ENCODE measurements around the gene TSC22D3.
"Not testable (repeated sequence)": the region's sequence is repeated elsewhere in the genome, so short reads cannot be mapped to it uniquely, and the experiment has no call there.

The TSC22D3 gene

DNA sequence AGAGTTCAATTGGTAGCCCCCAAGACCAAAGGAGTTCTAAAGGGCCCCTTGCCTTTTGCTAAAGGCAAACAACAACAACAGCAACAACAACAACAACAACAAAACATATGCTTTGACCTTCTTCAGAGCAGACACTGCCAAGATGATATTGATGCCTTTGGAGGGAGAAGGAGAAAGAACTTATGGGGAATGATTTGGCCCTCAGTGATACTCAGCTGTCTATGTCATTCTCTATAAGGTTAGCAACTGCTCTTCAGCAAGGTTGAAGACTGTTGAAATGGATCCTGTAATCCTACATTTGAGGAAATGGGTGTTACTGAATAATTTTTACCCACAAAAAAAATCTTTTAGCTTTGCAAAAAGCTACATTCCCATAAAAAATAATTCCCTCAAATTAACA is 74.8 kb downstream of the TSC22D3 start:
- no peak overlapping the region for H3K4me3 Mint-ChIP-seq
- H3K36me3 Mint-ChIP-seq (ENCODE audit: low read depth) = no peaks in the 10 kb centered on the region
- no peak for DNase-seq
- H3K27me3 Mint-ChIP-seq = peaks cover 14% of the 10 kb centered on the region
- no peaks in the 10 kb centered on the region for H3K9me3 Mint-ChIP-seq
- peaks cover 19% of the 10 kb centered on the region for H3K4me1 Mint-ChIP-seq (ENCODE audit: low read depth)
- no peak overlapping the region for H3K27ac Mint-ChIP-seq

DNA sequence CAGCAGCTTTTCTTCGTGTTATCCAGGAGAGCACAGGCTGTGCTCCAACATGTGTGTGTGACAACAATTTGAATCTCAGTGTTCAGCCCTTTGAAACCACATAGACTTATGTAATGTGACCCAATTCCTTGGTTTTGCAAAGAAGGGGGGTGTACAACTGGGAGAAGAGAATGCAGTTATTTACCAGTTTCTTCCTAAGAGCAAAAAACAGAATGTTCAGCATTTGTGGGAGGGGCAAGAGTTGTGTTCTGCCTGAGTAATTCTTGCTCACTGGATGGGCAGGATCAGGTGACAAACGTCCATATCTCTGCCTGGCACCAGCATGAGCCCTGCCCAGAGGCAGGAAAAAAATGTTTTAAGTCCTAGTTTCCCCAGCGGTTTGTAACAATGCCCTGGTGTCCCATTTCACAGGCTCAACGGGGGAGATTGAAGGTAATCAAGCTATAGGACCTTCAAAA is 75.2 kb downstream of the TSC22D3 start:
- H3K27ac Mint-ChIP-seq = no peak overlapping the region
- no peak overlapping the region for H3K4me3 Mint-ChIP-seq
- H3K27me3 Mint-ChIP-seq = peaks cover 14% of the 10 kb centered on the region
- DNase-seq = no peak
- H3K4me1 Mint-ChIP-seq (ENCODE audit: low read depth) = peaks cover 19% of the 10 kb centered on the region
- no peaks in the 10 kb centered on the region for H3K36me3 Mint-ChIP-seq (ENCODE audit: low read depth)
- no peaks in the 10 kb centered on the region for H3K9me3 Mint-ChIP-seq

DNA sequence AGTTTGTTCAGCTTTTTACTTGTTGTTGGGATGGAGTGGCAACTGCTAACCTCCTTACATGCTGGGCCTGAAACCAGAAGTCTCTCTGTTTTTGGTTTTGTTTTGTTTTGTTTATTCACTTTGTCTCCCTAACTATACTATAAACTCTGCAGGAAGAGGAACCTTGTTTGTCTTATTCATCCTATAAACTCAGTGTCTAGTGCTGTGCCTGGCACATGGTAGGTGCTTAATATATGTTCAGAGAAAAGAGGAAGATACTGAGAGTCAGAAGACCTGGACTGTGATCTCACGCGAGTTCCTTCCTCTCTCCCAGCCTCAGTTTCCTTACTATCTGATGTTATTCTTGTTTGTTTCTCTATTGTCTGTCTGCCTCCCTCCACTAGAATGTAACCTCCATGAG is 76.0 kb downstream of the TSC22D3 start:
- Mint-ChIP-seq H3K4me1 (ENCODE audit: low read depth) (peaks cover 19% of the 10 kb centered on the region), H3K27ac (no peak overlapping the region), H3K36me3 (ENCODE audit: low read depth) (no peaks in the 10 kb centered on the region), H3K9me3 (no peaks in the 10 kb centered on the region), H3K4me3 (no peak overlapping the region), H3K27me3 (peaks cover 14% of the 10 kb centered on the region)
- no peak for DNase-seq

DNA sequence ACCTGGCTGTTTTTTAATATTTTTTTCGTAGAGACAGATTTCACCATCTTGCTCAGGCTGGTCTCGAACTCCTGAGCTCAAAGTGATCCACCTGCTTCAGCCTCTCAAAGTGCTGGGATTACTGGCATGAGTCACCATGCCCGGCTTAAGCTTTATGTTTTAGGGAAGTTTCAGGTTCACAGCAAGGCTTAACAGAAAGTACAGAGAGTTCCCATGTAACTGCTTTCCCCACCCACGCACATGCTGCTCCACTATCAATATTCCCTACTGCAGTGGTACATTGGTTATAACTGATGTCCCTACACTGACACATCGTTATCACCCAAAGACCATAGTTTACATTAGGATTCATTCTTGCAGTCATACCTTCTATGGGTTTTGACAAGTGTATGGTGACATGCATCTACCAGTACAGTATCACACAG is 84.6 kb downstream of the TSC22D3 start:
- no peaks in the 10 kb centered on the region for H3K36me3 Mint-ChIP-seq (ENCODE audit: low read depth)
- no peak for DNase-seq
- no peak overlapping the region for H3K27ac Mint-ChIP-seq
- H3K4me1 Mint-ChIP-seq (ENCODE audit: low read depth) = peaks cover 12% of the 10 kb centered on the region
- no peak overlapping the region for H3K4me3 Mint-ChIP-seq
- H3K9me3 Mint-ChIP-seq = no peaks in the 10 kb centered on the region
- peaks cover 3% of the 10 kb centered on the region for H3K27me3 Mint-ChIP-seq

- H3K9me3 Mint-ChIP-seq = no peaks in the 10 kb centered on the region
- peaks cover 3% of the 10 kb centered on the region for H3K27me3 Mint-ChIP-seq
- H3K4me1 Mint-ChIP-seq (ENCODE audit: low read depth) = peaks cover 33% of the 10 kb centered on the region
- no peak for DNase-seq
- H3K4me3 Mint-ChIP-seq = no peak overlapping the region
- H3K27ac Mint-ChIP-seq = no peak overlapping the region
- H3K36me3 Mint-ChIP-seq (ENCODE audit: low read depth) = no peaks in the 10 kb centered on the region
These were observed 88.1 kb downstream of the TSC22D3 start for GRCh38 chrX:107687445-107687844.

DNA sequence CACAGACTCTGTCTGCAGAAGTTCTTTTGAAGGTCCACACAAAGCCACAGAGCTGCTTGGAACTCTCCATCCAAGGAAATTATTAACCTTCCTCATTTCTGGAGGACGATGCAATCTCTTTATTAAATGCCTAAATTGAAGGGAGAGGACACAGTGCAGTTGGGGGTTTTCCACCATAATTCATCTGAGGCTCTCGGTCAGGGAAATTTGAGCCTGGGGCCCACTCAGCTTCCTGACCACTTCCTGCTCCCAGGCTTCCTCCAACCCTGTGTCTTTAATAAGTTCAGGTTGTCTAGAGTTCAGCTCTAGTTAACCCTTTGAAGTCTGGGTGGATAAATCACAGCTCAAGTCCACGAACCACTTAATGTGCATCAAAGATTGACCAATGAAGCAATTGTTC is 88.8 kb downstream of the TSC22D3 start:
- Mint-ChIP-seq H3K27me3 (peaks cover 3% of the 10 kb centered on the region), H3K4me3 (no peak overlapping the region), H3K27ac (no peak overlapping the region), H3K9me3 (no peaks in the 10 kb centered on the region), H3K36me3 (ENCODE audit: low read depth) (no peaks in the 10 kb centered on the region), H3K4me1 (ENCODE audit: low read depth) (peaks cover 33% of the 10 kb centered on the region)
- no peak for DNase-seq

- Mint-ChIP-seq H3K4me1 (ENCODE audit: low read depth) (peaks cover 33% of the 10 kb centered on the region), H3K27ac (no peak overlapping the region), H3K9me3 (no peaks in the 10 kb centered on the region), H3K4me3 (no peak overlapping the region), H3K27me3 (peaks cover 5% of the 10 kb centered on the region), H3K36me3 (ENCODE audit: low read depth) (no peaks in the 10 kb centered on the region)
- DNase-seq = no peak
These were observed 89.6 kb downstream of the TSC22D3 start for GRCh38 chrX:107686026-107686425.

DNA sequence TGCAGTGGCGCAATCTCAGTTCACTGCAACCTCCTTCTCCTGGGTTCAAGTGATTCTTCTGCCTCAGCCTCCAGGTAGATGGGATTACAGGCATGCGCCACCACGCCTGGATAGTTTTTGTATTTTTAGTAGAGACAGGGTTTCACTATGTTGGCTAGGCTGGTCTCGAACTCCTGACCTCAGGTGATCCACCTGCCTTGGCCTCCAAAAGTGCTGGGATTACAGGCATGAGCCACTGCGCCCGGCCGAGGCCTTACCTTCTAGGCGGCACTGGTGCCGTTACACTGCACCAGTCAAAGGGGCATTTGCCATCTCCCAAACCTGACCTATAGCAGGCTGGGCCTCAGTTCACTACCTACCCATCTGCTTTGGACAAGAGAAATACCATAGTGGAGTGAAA is 90.0 kb downstream of the TSC22D3 start:
- H3K36me3 Mint-ChIP-seq (ENCODE audit: low read depth); H3K27me3 Mint-ChIP-seq; H3K27ac Mint-ChIP-seq; H3K4me3 Mint-ChIP-seq; DNase-seq; H3K9me3 Mint-ChIP-seq: not testable (repeated sequence)
- H3K4me1 Mint-ChIP-seq (ENCODE audit: low read depth) = peaks cover 35% of the 10 kb centered on the region

- Mint-ChIP-seq H3K9me3 (no peaks in the 10 kb centered on the region), H3K27me3 (peaks cover 13% of the 10 kb centered on the region), H3K4me3 (no peak overlapping the region), H3K36me3 (ENCODE audit: low read depth) (no peaks in the 10 kb centered on the region), H3K27ac (no peak overlapping the region), H3K4me1 (ENCODE audit: low read depth) (peaks cover 38% of the 10 kb centered on the region)
- DNase-seq = no peak
These were observed 90.6 kb downstream of the TSC22D3 start for GRCh38 chrX:107684956-107685385.

DNA sequence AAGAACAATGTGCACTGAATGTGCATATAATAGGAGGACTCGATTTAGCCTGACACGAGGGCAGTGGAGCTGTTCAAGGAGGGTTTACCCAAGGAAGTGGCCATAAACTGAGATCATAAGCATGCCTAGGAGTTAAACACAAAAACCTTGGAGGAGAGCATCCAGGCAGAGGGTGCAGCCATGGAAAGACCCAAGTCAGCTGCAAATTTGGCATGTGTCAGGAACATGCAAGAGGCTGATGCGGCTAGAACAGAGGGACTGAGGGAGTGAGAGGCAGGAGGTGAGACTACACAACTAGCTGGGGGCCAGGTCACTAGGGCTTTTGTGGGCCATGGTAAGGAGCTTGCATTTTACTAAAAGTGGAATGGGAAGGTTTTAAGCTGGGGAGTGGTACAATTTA is 91.7 kb downstream of the TSC22D3 start:
- H3K27me3 Mint-ChIP-seq = peaks cover 10% of the 10 kb centered on the region
- H3K9me3 Mint-ChIP-seq = no peaks in the 10 kb centered on the region
- peaks cover 46% of the 10 kb centered on the region for H3K4me1 Mint-ChIP-seq (ENCODE audit: low read depth)
- no peak overlapping the region for H3K27ac Mint-ChIP-seq
- DNase-seq = no peak
- no peak overlapping the region for H3K4me3 Mint-ChIP-seq
- H3K36me3 Mint-ChIP-seq (ENCODE audit: low read depth) = no peaks in the 10 kb centered on the region

DNA sequence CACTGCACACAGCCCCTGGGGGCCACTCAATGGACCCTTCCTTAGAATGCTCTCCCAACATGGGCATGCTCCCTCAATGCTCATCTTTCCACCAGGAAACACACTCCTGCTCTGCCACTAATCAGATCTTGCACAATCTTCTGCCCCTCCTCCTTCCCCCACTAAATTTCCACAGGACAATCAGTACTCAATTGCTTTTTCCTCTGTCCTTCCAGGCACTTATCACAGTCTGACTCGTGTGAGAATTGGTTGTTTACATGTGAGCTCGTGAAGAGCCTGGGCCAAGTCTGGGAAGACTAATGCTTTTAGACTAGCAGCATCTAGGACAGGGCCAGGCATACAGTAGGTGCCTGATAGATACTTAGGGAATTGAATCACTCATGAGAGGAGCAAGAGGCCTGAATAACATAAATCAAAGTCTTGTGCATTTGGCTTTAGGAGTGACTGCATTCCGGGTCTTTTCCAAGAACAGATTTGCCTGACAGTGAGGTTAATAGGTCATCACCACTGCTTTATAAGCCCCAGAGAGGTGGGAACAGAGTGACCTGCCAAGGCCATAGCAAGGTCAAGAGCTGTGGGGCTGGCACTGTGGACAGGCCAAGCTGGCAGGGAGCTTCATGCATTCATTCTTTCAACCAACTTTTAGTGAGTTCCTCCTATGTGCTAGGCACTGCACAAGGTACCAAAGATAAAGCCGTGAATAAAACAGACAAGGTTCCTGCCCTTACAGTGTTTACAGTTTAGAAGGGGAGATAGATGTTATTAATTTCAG is 92.3 kb downstream of the TSC22D3 start:
- Mint-ChIP-seq H3K9me3 (no peaks in the 10 kb centered on the region), H3K4me3 (no peak overlapping the region), H3K27me3 (peaks cover 10% of the 10 kb centered on the region), H3K27ac (no peak overlapping the region), H3K4me1 (ENCODE audit: low read depth) (peaks cover 53% of the 10 kb centered on the region), H3K36me3 (ENCODE audit: low read depth) (no peaks in the 10 kb centered on the region)
- DNase-seq = no peak

GRCh38 chrX:107682256-107682655 is 93.3 kb downstream of the TSC22D3 start:
- peaks cover 10% of the 10 kb centered on the region for H3K27me3 Mint-ChIP-seq
- H3K36me3 Mint-ChIP-seq (ENCODE audit: low read depth) = no peaks in the 10 kb centered on the region
- no peak overlapping the region for H3K4me3 Mint-ChIP-seq
- no peak overlapping the region for H3K27ac Mint-ChIP-seq
- no peak for DNase-seq
- peaks cover 59% of the 10 kb centered on the region for H3K4me1 Mint-ChIP-seq (ENCODE audit: low read depth)
- H3K9me3 Mint-ChIP-seq = no peaks in the 10 kb centered on the region

DNA sequence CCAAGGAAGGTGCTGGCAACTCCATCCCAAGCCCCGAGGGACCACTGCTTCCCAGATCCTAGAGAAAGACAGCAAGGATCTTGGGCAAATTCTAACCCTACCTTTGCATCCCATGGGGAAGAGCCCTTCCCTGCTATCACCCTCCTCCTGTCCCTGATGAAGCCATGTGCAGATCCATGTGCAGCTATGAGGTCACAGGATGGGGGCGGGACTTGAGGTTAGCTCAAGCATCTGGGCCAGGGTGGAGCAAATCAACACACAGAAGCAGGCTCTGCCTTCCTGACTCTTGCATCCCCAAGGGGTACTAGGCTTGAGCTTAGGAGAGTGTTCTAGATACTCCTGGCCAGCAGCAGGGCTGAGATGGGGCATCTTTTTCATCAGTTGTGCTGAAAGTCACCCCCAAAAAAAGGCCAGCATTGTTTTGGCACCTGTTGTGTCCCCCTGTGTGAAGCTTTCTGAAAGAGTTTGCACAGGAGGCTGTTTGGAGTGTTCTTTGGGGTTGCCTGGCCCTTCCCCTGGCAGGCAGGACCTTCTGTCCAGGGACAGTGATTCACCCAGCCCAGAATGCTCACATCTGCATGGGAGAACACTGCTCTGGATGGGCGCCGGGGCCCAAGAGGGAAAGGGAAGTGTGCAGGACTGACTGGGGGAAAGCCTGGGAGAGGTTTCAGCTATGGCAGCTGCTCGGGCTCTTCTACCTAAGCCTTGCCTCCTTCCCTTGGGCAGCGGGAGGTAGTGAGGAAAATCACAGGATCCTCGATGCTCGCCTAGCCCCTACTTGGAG is 96.4 kb downstream of the TSC22D3 start:
- DNase-seq = peak; percentile 69
- peaks cover 58% of the 10 kb centered on the region for H3K4me1 Mint-ChIP-seq (ENCODE audit: low read depth)
- H3K4me3 Mint-ChIP-seq = peak overlapping the region; percentile 4
- H3K9me3 Mint-ChIP-seq = no peaks in the 10 kb centered on the region
- peaks cover 5% of the 10 kb centered on the region for H3K36me3 Mint-ChIP-seq (ENCODE audit: low read depth)
- no peak overlapping the region for H3K27ac Mint-ChIP-seq
- H3K27me3 Mint-ChIP-seq = peaks cover 23% of the 10 kb centered on the region

- no peak for DNase-seq
- H3K27ac Mint-ChIP-seq = peak overlapping the region; percentile 96
- peaks cover 62% of the 10 kb centered on the region for H3K4me1 Mint-ChIP-seq (ENCODE audit: low read depth)
- peak overlapping the region; percentile 85 for H3K4me3 Mint-ChIP-seq
- peaks cover 5% of the 10 kb centered on the region for H3K36me3 Mint-ChIP-seq (ENCODE audit: low read depth)
- no peaks in the 10 kb centered on the region for H3K9me3 Mint-ChIP-seq
- H3K27me3 Mint-ChIP-seq = peaks cover 23% of the 10 kb centered on the region
These were observed 97.7 kb downstream of the TSC22D3 start for GRCh38 chrX:107677909-107678308.

DNA sequence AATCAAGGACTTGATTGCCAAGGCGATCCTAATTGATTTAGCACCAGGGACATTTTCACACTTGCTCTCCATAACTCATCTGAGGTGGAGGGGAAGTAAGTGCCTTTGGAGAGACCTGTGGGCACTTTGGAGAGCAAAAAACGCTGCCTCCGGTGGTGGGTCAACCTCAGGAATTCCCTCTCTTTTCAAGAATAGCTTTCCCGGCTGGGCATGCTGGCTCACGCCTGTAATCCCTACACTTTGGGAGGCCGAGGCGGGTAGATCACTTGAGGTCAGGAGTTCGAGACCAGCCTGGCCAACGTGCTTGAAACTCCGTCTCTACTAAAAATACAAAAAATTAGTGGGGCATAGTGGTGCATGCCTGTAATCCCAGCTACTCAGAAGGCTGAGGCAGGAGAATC is 98.1 kb downstream of the TSC22D3 start:
- peak overlapping the region; percentile 96 for H3K27ac Mint-ChIP-seq
- H3K27me3 Mint-ChIP-seq = peaks cover 23% of the 10 kb centered on the region
- no peaks in the 10 kb centered on the region for H3K9me3 Mint-ChIP-seq
- H3K4me1 Mint-ChIP-seq (ENCODE audit: low read depth) = peaks cover 65% of the 10 kb centered on the region
- H3K4me3 Mint-ChIP-seq = peak overlapping the region; percentile 85
- H3K36me3 Mint-ChIP-seq (ENCODE audit: low read depth) = peaks cover 5% of the 10 kb centered on the region
- no peak for DNase-seq
